Measurements from ENCODE around the gene MPRIP. TPM values are rescaled to one million over a fixed set of nuclear protein-coding genes. Genes with fewer than 3 reads are reported as not detected.

MPRIP gene
- polyA plus RNA-seq, 1 of the 3 experiments (the other 2 are of a cell fraction), result 64.4 TPM

GRCh38 chr17:17206913-17207335 lies 164.7 kb downstream of the MPRIP start:
- H3K9me2 ChIP-seq, result no peaks in the 10 kb centered on the region
- H3K27me3 ChIP-seq (ENCODE audit: insufficient read depth), result no peaks in the 10 kb centered on the region
- peaks cover 0 to 2% of the 10 kb centered on the region in 2 experiments for H3K36me3 ChIP-seq (replicated peaks in 1 of 2; ENCODE audit: control insufficient read depth in 1 of 2, insufficient read depth in 2 of 2, low read length in 1 of 2)
- no peak overlapping the region for H3K9ac ChIP-seq
- CTCF ChIA-PET, result interaction anchor here (0.7 to 1.5 kb wide), 3 partner anchors 14 to 65 kb away, joined by 3 to 4 read pairs (median 3); no protein-coding TSS in a partner anchor
- DNase-seq, result no peak
- H3F3A ChIP-seq (replicated peaks; ENCODE audit: insufficient read depth), result peaks cover 21% of the 10 kb centered on the region
- 90% methylated on average over 16 of the region's 16 CpGs for WGBS (ENCODE audit: low lambda C conversion rate)
- peaks cover 20 to 29% of the 10 kb centered on the region in 2 experiments; a peak in 3 of 4 replicates for H3K4me1 ChIP-seq (ENCODE audit: control insufficient read depth in 1 of 2, insufficient read depth in 2 of 2, low read depth in 1 of 2, low read length in 1 of 2)
- no peak overlapping the region for H3K27ac ChIP-seq (ENCODE audit: low read depth in 2 of 2, low read length in 1 of 2)
- H3K4me3 ChIP-seq (ENCODE audit: low read depth in 2 of 2, low read length in 1 of 2), result no peak overlapping the region
- no peaks in the 10 kb centered on the region for H4K20me1 ChIP-seq (ENCODE audit: insufficient read depth)
- H3K4me2 ChIP-seq, result 0 out of 2 replicates have a peak overlapping the region, but pooled peaks have one; percentile 99
- 0 out of 2 replicates have a peak overlapping the region, but pooled peaks have one; percentile 35 for H2AFZ ChIP-seq (ENCODE audit: low read depth)
- peaks cover 12% of the 10 kb centered on the region; the same call in 1 of the 2 replicates for H3K79me2 ChIP-seq (ENCODE audit: insufficient read depth)
- POLR2A ChIA-PET, result interaction anchor here (1.9 kb wide), 1 partner anchor 30 kb away, joined by 5 read pairs; the partner anchor contains the start of gene FLCN
- TF ChIP-seq POLR2AphosphoS5 (IDR thresholded peaks at IDR 0.05; ENCODE audit: low read depth, low read length), result no peak
- no peak for TF ChIP-seq ZBTB33 (IDR thresholded peaks at IDR 0.05; ENCODE audit: borderline replicate concordance, low read depth)
- no peak for TF ChIP-seq GABPA (IDR thresholded peaks at IDR 0.05; ENCODE audit: low read depth)
- no peaks in the 10 kb centered on the region for H3K9me3 ChIP-seq

GRCh38 chr17:17207998-17208397 lies 165.7 kb downstream of the MPRIP start:
- H3K4me2 ChIP-seq, result no peak overlapping the region
- H3K79me2 ChIP-seq (ENCODE audit: insufficient read depth), result peaks cover 12% of the 10 kb centered on the region; the same call in 1 of the 2 replicates
- H3K27me3 ChIP-seq (ENCODE audit: insufficient read depth), result no peaks in the 10 kb centered on the region
- no peak for TF ChIP-seq SMC3 (IDR thresholded peaks at IDR 0.05; ENCODE audit: low read depth, low read length)
- TF ChIP-seq IRF3 (IDR thresholded peaks at IDR 0.05; ENCODE audit: low read depth, low read length), result no peak
- no peak for TF ChIP-seq USF1 (IDR thresholded peaks at IDR 0.05; ENCODE audit: borderline replicate concordance, low read depth)
- TF ChIP-seq SIN3A (IDR thresholded peaks at IDR 0.05; ENCODE audit: borderline replicate concordance, low read depth, low read length), result no peak
- TF ChIP-seq EZH2phosphoT487 (IDR thresholded peaks at IDR 0.05; ENCODE audit: borderline replicate concordance, low read depth), result no peak
- TF ChIP-seq GATA2 (CRISPR knock-in tag; IDR thresholded peaks at IDR 0.05), result no peak
- no peak for TF ChIP-seq RCOR1 (IDR thresholded peaks at IDR 0.05; ENCODE audit: low read length)
- TF ChIP-seq JUND (IDR thresholded peaks at IDR 0.05), result no peak
- TF ChIP-seq YY1 (IDR thresholded peaks at IDR 0.05; ENCODE audit: low read depth), result no peak
- TF ChIP-seq ELF1 (IDR thresholded peaks at IDR 0.05), result no peak
- no peak for TF ChIP-seq GABPA (IDR thresholded peaks at IDR 0.05; ENCODE audit: low read depth)
- no peak for TF ChIP-seq ZBTB33 (IDR thresholded peaks at IDR 0.05; ENCODE audit: borderline replicate concordance, low read depth)
- TF ChIP-seq TEAD4 (IDR thresholded peaks at IDR 0.05; ENCODE audit: borderline replicate concordance, insufficient read depth), result no peak
- TF ChIP-seq RAD21 (IDR thresholded peaks at IDR 0.05; ENCODE audit: low read length), result no peak
- no peak for TF ChIP-seq RXRA (IDR thresholded peaks at IDR 0.05; ENCODE audit: borderline replicate concordance, low read depth)
- no peak for TF ChIP-seq FOXJ3 (CRISPR knock-in tag; IDR thresholded peaks at IDR 0.05)
- no peaks in the 10 kb centered on the region for H4K20me1 ChIP-seq (ENCODE audit: insufficient read depth)
- no peak overlapping the region for H3K4me3 ChIP-seq (ENCODE audit: low read depth in 2 of 2, low read length in 1 of 2)
- H3K9ac ChIP-seq, result no peak overlapping the region
- H3K36me3 ChIP-seq (replicated peaks in 1 of 2; ENCODE audit: control insufficient read depth in 1 of 2, insufficient read depth in 2 of 2, low read length in 1 of 2), result peaks cover 3 to 6% of the 10 kb centered on the region in 2 experiments
- POLR2A ChIA-PET, result interaction anchor here (1.9 kb wide), 1 partner anchor 29 kb away, joined by 5 read pairs; the partner anchor contains the start of gene FLCN
- no peak for DNase-seq
- no peak overlapping the region for H2AFZ ChIP-seq (ENCODE audit: low read depth)
- H3K27ac ChIP-seq (ENCODE audit: low read depth in 2 of 2, low read length in 1 of 2), result no peak overlapping the region
- 89% methylated on average over 8 of the region's 8 CpGs for WGBS (ENCODE audit: low lambda C conversion rate)
- no peaks in the 10 kb centered on the region for H3K9me2 ChIP-seq
- CTCF ChIA-PET, result interaction anchor here (1.2 to 1.5 kb wide), 2 partner anchors 13 to 15 kb away, joined by 3 read pairs; no protein-coding TSS in a partner anchor
- peaks cover 21% of the 10 kb centered on the region for H3F3A ChIP-seq (replicated peaks; ENCODE audit: insufficient read depth)
- peaks cover 20 to 29% of the 10 kb centered on the region in 2 experiments; a peak in 3 of 4 replicates for H3K4me1 ChIP-seq (ENCODE audit: control insufficient read depth in 1 of 2, insufficient read depth in 2 of 2, low read depth in 1 of 2, low read length in 1 of 2)
- no peaks in the 10 kb centered on the region for H3K9me3 ChIP-seq
